Muscle of leg (tissue), 11 donors: ENCODE measurements around the gene SLC4A11. TPM values are rescaled to one million over a fixed set of nuclear protein-coding genes. Genes with fewer than 3 reads are reported as not detected.

Experiments used
- DNase-seq: peaks from one replicate; pipeline ENCODE4 v3.0.0; 2013
- H3K27ac ChIP-seq: one replicate; pipeline ENCODE4 v1.5.1; 2013; ENCODE audit warnings: mild to moderate bottlenecking, low read length, control low read depth
- H3K27me3 ChIP-seq: one replicate; pipeline ENCODE4 v1.6.1; 2013; ENCODE audit warnings: low read length; ENCODE audit not compliant: control insufficient read depth, insufficient read depth
- H3K36me3 ChIP-seq: one replicate; pipeline ENCODE4 v1.6.1; 2013; ENCODE audit warnings: low read length; ENCODE audit not compliant: control insufficient read depth, insufficient read depth
- H3K4me1 ChIP-seq: one replicate; pipeline ENCODE4 v1.6.1; 2013; ENCODE audit warnings: low read length; ENCODE audit not compliant: control insufficient read depth, insufficient read depth
- H3K4me3 ChIP-seq: one replicate; pipeline ENCODE4 v1.5.1; 2013; ENCODE audit warnings: low read length, control low read depth
- H3K9me3 ChIP-seq: replicated peaks from 2 replicates; pipeline ENCODE4 v1.6.1; 2013; ENCODE audit warnings: low read depth, low read length; ENCODE audit not compliant: control insufficient read depth
- WGBS: methylation state at CpG from one replicate; pipeline ENCODE4 v1.1.5; 2013; ENCODE audit warnings: missing lambda C conversion rate; ENCODE audit not compliant: insufficient coverage; 5-methylcytosine and 5-hydroxymethylcytosine counted together
- polyA plus RNA-seq, 8 donors: library from polyadenylated mRNA; unstranded; fragments of 120-200 nt; gene quantifications; one replicate each; pipeline versions ENCODE4 v1.2.1 to v1.2.3, GENCODE V29; 2013; ENCODE audit warnings: inconsistent platforms in 1 of 8, low replicate concordance in 1 of 8; ENCODE audit not compliant: insufficient read length in 8 of 8, insufficient read depth in 1 of 8
- total RNA-seq: library from RNA; stranded (reverse); fragments of 120-200 nt; gene quantifications from one replicate; pipeline ENCODE4 v1.2.4, GENCODE V29; 2013

Gene SLC4A11
- total and polyA plus RNA-seq, 9 donors: 0.35 to 1.7 (median 0.65) TPM

GRCh38 chr20:3203315-3204123 lies 35.5 kb downstream of the SLC4A11 start:
- Histone ChIP-seq H3K27me3 (no peaks in the 10 kb centered on the region), H3K27ac (peak overlapping the region; percentile 86), H3K36me3 (peaks cover 29% of the 10 kb centered on the region), H3K9me3 (no peaks in the 10 kb centered on the region), H3K4me3 (peak overlapping the region; percentile 64), H3K4me1 (peaks cover 19% of the 10 kb centered on the region)
- 17% methylated on average over 24 of the region's 31 CpGs for WGBS
- DNase-seq: peak; percentile 10

DNA sequence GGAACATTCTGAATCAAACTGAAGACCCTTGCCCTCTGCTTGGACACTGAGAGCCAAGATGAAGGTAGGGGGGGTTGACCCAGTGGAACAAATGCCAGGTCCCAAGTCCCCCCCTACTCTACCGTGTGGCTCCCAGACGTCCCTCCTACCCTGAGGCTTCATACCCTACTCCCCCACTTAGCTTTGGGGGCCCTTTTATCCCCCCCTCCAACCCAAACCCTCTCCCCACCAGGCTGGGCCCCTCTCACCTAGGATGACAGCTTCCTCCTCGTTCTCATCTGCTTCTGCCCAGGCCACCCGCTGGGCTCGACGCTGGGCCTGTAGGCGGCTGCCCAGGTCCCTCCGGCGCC lies 36.0 kb downstream of the SLC4A11 start:
- peaks cover 29% of the 10 kb centered on the region for H3K36me3 ChIP-seq
- DNase-seq: no peak
- WGBS: 61% methylated on average over 9 of the region's 9 CpGs
- H3K27ac ChIP-seq: peak overlapping the region; percentile 86
- peaks cover 14% of the 10 kb centered on the region for H3K4me1 ChIP-seq
- peak overlapping the region; percentile 64 for H3K4me3 ChIP-seq
- no peaks in the 10 kb centered on the region for H3K9me3 ChIP-seq
- H3K27me3 ChIP-seq: no peaks in the 10 kb centered on the region

- DNase-seq: no peak
- Histone ChIP-seq H3K4me3 (no peak overlapping the region), H3K27ac (no peak overlapping the region), H3K27me3 (no peaks in the 10 kb centered on the region), H3K4me1 (peaks cover 14% of the 10 kb centered on the region), H3K36me3 (peaks cover 50% of the 10 kb centered on the region), H3K9me3 (no peaks in the 10 kb centered on the region)
- 88% methylated on average over 19 of the region's 27 CpGs for WGBS
Observed at GRCh38 chr20:3199976-3200755, 38.8 kb downstream of the SLC4A11 start.

DNA sequence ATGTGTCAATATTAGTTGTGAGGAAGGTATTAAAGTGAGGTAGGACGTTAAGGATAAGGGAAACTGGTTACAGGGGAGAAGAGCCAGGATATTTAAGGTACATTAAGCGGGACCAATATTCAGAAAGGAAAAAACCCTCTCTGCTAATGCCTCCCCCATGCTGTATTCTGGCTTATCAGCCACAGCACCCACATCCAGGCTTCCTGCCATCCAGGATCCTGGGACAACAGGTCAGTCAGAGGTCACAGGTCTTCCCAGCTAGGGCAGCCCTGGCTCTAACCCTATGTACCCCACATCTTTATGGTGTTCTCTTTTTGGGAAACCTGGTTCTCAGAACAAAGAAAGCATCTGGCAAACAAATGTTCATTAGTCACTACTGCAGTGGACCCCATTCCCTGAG lies 39.8 kb downstream of the SLC4A11 start:
- no peak for DNase-seq
- H3K27ac ChIP-seq: no peak overlapping the region
- H3K4me1 ChIP-seq: peaks cover 14% of the 10 kb centered on the region
- no peaks in the 10 kb centered on the region for H3K9me3 ChIP-seq
- WGBS: 100% methylated on average over 1 of the region's 2 CpGs
- H3K4me3 ChIP-seq: no peak overlapping the region
- H3K36me3 ChIP-seq: peaks cover 59% of the 10 kb centered on the region
- no peaks in the 10 kb centered on the region for H3K27me3 ChIP-seq

GRCh38 chr20:3195590-3196237 lies 43.3 kb downstream of the SLC4A11 start:
- Histone ChIP-seq H3K4me3 (no peak overlapping the region), H3K9me3 (no peaks in the 10 kb centered on the region), H3K36me3 (peaks cover 82% of the 10 kb centered on the region), H3K27ac (no peak overlapping the region), H3K27me3 (no peaks in the 10 kb centered on the region), H3K4me1 (no peaks in the 10 kb centered on the region)
- 80% methylated on average over 7 of the region's 7 CpGs for WGBS
- no peak for DNase-seq

GRCh38 chr20:3194617-3195280 lies 44.2 kb downstream of the SLC4A11 start:
- 94% methylated on average over 6 of the region's 10 CpGs for WGBS
- Histone ChIP-seq H3K27ac (no peak overlapping the region), H3K27me3 (no peaks in the 10 kb centered on the region), H3K4me3 (no peak overlapping the region), H3K9me3 (no peaks in the 10 kb centered on the region), H3K36me3 (peaks cover 82% of the 10 kb centered on the region), H3K4me1 (no peaks in the 10 kb centered on the region)
- DNase-seq: no peak

GRCh38 chr20:3193806-3194616 lies 45.0 kb downstream of the SLC4A11 start:
- H3K36me3 ChIP-seq: peaks cover 74% of the 10 kb centered on the region
- DNase-seq: no peak
- WGBS: 78% methylated on average over 6 of the region's 14 CpGs

GRCh38 chr20:3192226-3193015 lies 46.6 kb downstream of the SLC4A11 start:
- DNase-seq: no peak
- no peaks in the 10 kb centered on the region for H3K9me3 ChIP-seq
- H3K27ac ChIP-seq: no peak overlapping the region
- H3K4me1 ChIP-seq: no peaks in the 10 kb centered on the region
- H3K27me3 ChIP-seq: no peaks in the 10 kb centered on the region
- no peak overlapping the region for H3K4me3 ChIP-seq
- peaks cover 68% of the 10 kb centered on the region for H3K36me3 ChIP-seq
- WGBS: 93% methylated on average over 12 of the region's 18 CpGs

More at GRCh38 chr20:3193806-3194616, 45.0 kb downstream of the SLC4A11 start:
- no peaks in the 10 kb centered on the region for H3K27me3 ChIP-seq
- H3K9me3 ChIP-seq: no peaks in the 10 kb centered on the region
- H3K4me1 ChIP-seq: no peaks in the 10 kb centered on the region
- no peak overlapping the region for H3K4me3 ChIP-seq
- no peak overlapping the region for H3K27ac ChIP-seq

- Histone ChIP-seq H3K27me3 (no peaks in the 10 kb centered on the region), H3K9me3 (no peaks in the 10 kb centered on the region), H3K4me3 (no peak overlapping the region), H3K27ac (no peak overlapping the region), H3K4me1 (no peaks in the 10 kb centered on the region), H3K36me3 (peaks cover 56% of the 10 kb centered on the region)
- WGBS: 84% methylated on average over 14 of the region's 14 CpGs
- DNase-seq: no peak
Observed at GRCh38 chr20:3190681-3191111, 48.3 kb downstream of the SLC4A11 start.
